ENCODE measurements around the gene KCTD11.

DNA sequence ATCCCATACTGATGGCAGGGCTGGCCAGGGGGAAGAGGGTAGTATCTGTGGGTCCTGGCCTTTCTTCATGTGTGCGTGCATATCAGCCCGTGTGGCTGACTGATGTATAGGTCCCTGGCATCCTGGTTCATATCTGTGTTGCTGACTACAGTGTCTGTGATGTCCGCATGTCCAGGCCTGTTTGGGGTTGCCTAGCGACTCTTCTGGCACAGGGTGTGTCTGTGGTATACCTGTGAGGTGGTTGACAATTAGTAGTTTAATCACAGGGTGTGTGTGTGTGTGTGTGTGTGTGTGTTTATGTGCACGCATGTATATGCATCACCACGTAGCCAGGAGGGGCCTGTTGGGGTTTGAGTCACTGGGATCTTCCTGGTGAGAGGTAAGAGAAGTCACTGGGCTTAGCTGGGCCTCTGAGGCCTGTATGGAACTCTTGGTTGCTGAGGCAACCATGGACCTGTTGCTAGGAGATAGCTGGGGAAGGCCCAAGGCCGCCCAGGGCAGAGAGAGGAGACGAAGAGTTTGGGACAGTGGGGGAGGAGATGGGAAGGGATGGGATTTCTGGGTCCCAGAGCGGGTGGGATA lies 2.4 kb downstream of the KCTD11 start:
- TF ChIP-seq, protein P1, sequence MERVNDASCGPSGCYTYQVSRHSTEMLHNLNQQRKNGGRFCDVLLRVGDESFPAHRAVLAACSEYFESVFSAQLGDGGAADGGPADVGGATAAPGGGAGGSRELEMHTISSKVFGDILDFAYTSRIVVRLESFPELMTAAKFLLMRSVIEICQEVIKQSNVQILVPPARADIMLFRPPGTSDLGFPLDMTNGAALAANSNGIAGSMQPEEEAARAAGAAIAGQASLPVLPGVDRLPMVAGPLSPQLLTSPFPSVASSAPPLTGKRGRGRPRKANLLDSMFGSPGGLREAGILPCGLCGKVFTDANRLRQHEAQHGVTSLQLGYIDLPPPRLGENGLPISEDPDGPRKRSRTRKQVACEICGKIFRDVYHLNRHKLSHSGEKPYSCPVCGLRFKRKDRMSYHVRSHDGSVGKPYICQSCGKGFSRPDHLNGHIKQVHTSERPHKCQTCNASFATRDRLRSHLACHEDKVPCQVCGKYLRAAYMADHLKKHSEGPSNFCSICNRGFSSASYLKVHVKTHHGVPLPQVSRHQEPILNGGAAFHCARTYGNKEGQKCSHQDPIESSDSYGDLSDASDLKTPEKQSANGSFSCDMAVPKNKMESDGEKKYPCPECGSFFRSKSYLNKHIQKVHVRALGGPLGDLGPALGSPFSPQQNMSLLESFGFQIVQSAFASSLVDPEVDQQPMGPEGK (CRISPR knock-in tag; IDR thresholded peaks at IDR 0.05; ENCODE audit: borderline replicate concordance), result no peak
- TF ChIP-seq TSHZ2 (CRISPR knock-in tag; IDR thresholded peaks at IDR 0.05) (no peak), ARNTL (CRISPR knock-in tag; IDR thresholded peaks at IDR 0.05; ENCODE audit: borderline replicate concordance, low read depth) (no peak), ISL1 (CRISPR knock-in tag; IDR thresholded peaks at IDR 0.05) (no peak), ESRRG (CRISPR knock-in tag; IDR thresholded peaks at IDR 0.05) (no peak), ZFP30 (CRISPR knock-in tag; IDR thresholded peaks at IDR 0.05) (no peak), TOX (CRISPR knock-in tag; IDR thresholded peaks at IDR 0.05; ENCODE audit: borderline replicate concordance) (no peak), CREB5 (CRISPR knock-in tag; IDR thresholded peaks at IDR 0.05; ENCODE audit: low read depth) (no peak)
